HG03095 (cell line): ENCODE measurements around the gene APPL2.
A peak's percentile ranks its signal among the peaks of the same experiment; 100 is the strongest.

Experiments
- ATAC-seq: cut with Tn5 transposase; IDR thresholded peaks from one replicate; pipeline ENCODE4 v1.9.1; 2021; ENCODE audit warnings: moderate library complexity; ENCODE audit not compliant: unreplicated experiment

Gene APPL2

GRCh38 chr12:105235732-105236476, at the start of gene APPL2:
TSS of gene APPL2 (minus strand) at chr12:105236174. CDS start at chr12:105236012, 162 bp downstream.
- peak; percentile 86 for ATAC-seq

GRCh38 chr12:105285378-105285777, 49.4 kb upstream of the APPL2 start:
- no peak for ATAC-seq

GRCh38 chr12:105281694-105282049, 45.7 kb upstream of the APPL2 start:
- no peak for ATAC-seq

- no peak for ATAC-seq
Observed at GRCh38 chr12:105280966-105281693, 45.2 kb upstream of the APPL2 start.

- peak; percentile 63 for ATAC-seq
Observed at GRCh38 chr12:105279460-105280056, 43.6 kb upstream of the APPL2 start.

GRCh38 chr12:105278043-105278697, 42.2 kb upstream of the APPL2 start:
- ATAC-seq: no peak

GRCh38 chr12:105275997-105276733, 40.2 kb upstream of the APPL2 start:
- no peak for ATAC-seq

GRCh38 chr12:105274571-105274970, 38.6 kb upstream of the APPL2 start:
- ATAC-seq: no peak

GRCh38 chr12:105273601-105274000, 37.6 kb upstream of the APPL2 start:
- ATAC-seq: no peak

- ATAC-seq: no peak
Observed at GRCh38 chr12:105272814-105273416, 36.9 kb upstream of the APPL2 start.

GRCh38 chr12:105272152-105272551, 36.2 kb upstream of the APPL2 start:
- ATAC-seq: no peak

GRCh38 chr12:105271364-105271763, 35.4 kb upstream of the APPL2 start:
- ATAC-seq: no peak

- ATAC-seq: no peak
Observed at GRCh38 chr12:105270671-105271255, 34.8 kb upstream of the APPL2 start.

GRCh38 chr12:105267711-105268110, 31.7 kb upstream of the APPL2 start:
- no peak for ATAC-seq

- no peak for ATAC-seq
Observed at GRCh38 chr12:105264771-105265170, 28.8 kb upstream of the APPL2 start.

- ATAC-seq: no peak
Observed at GRCh38 chr12:105262461-105263184, 26.6 kb upstream of the APPL2 start.

- no peak for ATAC-seq
Observed at GRCh38 chr12:105261010-105261409, 25.0 kb upstream of the APPL2 start.

GRCh38 chr12:105259226-105259625, 23.3 kb upstream of the APPL2 start:
- ATAC-seq: no peak

GRCh38 chr12:105257321-105257728, 21.4 kb upstream of the APPL2 start:
- no peak for ATAC-seq
